ENCODE data around the gene EHF.

EHF gene

GRCh38 chr11:34600339-34601084 is 20.4 kb upstream of the EHF start:
- in situ Hi-C loops (cut with MboI; ENCODE audit: low sequenced_read_pairs) = no loop called here

DNA sequence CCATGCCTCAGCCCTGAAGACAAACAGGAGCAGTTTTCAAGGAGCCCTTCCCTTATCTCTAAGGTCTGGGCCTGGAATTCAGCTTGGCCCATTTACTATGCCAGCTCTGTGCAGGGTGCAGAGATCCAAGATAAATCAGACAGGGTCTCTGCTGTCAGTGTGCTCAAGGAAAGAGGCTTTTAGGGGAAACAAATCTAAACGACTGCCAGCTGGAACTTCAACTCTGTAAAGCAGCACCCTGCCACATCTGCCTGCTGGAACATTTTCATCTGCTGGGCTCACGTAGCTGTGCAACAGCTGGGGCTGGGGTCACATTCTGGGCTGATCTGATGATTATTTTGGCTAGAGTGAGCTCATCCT is 19.8 kb upstream of the EHF start:
- in situ Hi-C loops (cut with MboI; ENCODE audit: low sequenced_read_pairs) = no loop called here

DNA sequence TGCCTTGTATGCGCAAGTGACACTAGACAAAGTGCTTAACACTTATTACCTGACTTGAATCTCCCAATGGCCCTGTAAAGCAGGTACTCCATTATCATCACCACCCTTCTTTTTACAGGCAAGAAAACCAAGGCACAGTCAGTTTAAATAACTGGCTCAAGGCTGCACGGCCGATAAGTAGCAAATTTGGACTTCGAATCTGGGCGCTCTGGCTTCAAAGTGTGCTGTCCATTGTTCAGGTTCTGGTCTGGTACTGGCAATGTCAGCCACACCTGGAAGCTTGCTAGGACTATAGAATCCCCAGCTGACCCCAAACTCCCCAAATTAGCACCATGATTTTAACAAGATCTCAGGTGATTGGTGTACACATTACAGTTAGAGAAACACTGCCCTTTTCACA is 19.3 kb upstream of the EHF start:
- in situ Hi-C loops (cut with MboI; ENCODE audit: low sequenced_read_pairs) = no loop called here

DNA sequence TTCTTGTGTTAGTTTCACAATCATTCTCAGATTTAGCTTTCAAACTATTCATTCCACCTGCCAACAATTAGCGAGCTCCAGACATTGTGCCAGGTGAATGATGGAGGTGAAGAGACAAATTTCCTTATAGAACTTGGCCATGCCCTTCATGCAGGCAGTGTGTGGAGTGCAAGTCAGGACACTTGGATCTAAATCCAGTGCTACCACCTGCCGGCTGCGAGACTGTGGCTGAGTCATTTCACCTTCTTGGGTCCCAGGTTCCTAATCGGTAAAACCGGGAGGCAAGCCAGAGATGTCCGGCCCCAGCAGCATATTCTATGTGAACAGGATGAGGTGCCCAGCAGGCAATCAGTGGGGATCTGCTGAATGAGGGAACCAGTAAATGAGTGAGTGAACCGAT is 18.6 kb upstream of the EHF start:
- in situ Hi-C loops (cut with MboI; ENCODE audit: low sequenced_read_pairs) = no loop called here

DNA sequence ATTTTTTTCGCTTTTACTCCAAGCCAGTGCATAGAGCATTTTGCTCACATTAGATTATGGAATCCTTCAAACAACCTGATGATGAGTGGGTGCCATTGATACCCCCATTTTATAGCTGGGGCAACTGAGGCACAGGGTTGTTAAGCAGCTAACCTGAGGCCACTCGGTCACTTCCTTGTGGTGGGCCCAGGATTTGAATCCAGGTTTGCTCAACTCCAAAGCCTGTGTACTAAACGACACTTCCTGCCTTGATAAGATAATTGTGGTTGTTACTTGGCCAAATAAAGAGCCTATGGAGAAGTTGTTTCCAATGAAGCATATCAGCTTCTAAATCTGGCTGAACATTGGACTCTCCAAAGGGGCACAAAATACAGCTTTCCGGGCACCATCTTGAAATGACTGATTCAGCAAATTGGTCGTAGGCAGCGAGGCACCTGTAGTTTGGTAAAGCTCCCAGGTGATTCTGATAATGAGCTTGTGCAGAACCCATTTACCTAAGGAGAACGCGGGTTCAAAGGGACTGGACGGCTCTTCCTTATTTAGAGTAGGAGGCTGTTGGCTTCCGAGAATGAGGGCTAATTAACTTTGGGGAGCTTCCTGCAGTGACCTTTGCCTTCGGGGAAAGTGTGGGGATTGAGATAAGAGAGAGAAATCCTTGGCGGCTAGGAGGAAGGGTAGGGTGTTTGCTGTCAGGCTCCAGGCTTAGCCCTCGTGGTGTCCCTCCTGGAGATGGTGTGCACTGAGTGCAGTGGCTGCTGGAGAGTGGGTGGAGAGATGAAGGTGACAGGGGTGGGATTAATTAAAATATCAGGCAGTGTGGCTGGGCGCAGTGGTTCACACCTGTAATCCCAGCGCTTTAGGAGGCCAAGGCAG is 17.5 kb upstream of the EHF start:
- in situ Hi-C loops (cut with MboI; ENCODE audit: low sequenced_read_pairs) = no loop called here

DNA sequence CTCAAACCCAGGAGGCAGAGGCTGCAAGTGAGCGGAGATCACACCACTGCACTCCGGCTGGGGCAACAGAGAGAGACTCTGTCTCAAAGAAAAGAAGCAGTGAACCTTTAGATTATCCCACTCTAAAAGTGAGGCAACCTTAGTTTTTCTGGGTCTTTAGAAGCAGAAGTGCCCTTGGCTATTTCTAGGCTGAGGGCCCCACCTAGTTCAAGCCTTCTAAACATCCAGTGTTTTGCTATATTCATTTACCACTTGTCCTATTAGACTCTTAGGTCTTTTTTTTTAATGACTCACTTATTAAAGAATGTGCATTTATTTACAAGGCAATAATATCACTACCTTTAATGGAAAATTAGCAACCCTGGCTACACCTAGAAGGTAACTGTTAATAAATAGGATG is 16.7 kb upstream of the EHF start:
- in situ Hi-C loops (cut with MboI; ENCODE audit: low sequenced_read_pairs) = no loop called here

DNA sequence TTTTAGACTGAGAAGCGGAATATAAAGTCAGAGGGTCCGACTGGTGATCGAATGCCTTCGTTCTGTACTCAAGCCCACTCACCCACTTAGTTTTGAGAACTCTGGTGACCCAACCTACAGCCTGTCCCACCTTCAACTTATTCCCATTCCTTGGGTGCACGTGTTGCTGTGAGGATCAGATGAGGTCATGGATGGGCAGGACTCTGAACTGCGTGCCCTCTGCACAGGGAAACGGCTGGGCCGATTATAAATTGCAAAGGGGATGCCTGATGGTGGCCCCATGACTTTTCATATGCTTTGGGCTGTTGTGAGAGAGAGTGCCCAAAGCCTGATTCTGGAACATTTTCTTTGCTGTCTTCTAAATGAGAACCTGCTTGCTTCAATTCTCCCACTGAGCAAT is 16.0 kb upstream of the EHF start:
- in situ Hi-C loops (cut with MboI; ENCODE audit: low sequenced_read_pairs) = no loop called here

DNA sequence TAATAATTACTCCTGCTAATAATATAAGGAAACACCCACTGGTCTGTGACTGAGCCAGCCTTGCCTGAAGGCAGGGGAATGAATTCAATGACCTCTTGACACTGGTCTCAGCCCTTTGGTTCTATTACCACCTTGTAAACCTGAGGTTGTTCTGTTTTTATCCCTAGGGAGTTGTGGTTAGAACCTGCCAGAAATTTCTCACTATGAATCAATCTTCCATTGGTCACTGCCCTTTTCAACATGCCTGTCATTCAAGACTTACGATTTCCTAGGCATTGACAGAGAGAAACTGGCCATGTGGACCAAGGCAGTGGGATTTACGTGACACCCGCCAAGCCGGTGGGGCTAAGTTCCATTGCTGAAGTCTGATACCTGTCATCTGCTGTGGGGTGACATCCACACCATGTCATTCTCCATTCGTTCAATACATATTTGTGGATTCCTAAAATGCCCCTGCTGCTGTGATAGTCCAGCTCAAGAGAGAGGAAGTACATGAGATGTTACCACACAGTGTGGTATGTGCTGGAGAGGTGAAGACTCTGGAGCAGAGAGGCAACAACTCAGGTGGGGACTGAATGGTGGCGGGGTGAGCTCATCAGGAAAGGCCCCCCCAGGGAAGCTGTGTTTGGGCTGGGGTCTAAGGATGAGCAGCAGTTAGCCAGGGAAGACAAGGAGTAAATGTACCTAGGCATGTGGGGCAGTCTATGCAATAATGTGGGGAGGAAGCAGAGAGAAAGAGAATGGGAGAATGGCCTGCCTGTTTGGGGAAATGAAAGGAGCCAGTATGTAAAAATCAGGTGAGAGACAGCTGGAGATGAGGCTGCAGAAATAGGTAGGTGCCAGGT is 15.2 kb upstream of the EHF start:
- in situ Hi-C loops (cut with MboI; ENCODE audit: low sequenced_read_pairs) = no loop called here

GRCh38 chr11:34606326-34607120 is 14.4 kb upstream of the EHF start:
- in situ Hi-C loops (cut with MboI; ENCODE audit: low sequenced_read_pairs) = no loop called here

DNA sequence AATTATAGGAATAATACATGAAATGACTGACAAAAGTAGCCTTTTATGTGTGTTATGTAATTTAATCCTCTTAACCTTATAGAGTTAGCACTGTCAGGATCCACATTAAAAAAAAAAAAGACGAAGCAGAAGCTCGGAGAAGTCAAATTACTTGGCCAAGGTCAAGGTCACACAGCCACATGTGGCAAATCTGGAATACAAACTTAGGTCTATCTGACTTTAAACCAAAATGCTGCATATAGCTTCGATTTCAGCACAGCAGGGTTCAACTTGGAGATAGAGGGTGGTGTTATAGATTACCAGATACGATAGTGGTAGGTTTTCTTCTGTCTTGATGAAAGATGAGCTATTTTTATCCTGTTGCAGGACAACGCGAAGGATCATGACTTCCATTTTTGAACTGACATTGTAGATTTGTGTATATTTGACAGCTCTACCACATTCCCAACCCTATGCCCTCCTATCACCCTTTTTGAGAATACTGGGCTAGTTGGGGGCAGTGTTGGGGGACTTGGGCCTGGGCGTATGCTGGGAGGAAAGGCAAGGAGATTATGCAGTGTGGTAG is 11.6 kb upstream of the EHF start:
- in situ Hi-C loops (cut with MboI; ENCODE audit: low sequenced_read_pairs) = no loop called here

DNA sequence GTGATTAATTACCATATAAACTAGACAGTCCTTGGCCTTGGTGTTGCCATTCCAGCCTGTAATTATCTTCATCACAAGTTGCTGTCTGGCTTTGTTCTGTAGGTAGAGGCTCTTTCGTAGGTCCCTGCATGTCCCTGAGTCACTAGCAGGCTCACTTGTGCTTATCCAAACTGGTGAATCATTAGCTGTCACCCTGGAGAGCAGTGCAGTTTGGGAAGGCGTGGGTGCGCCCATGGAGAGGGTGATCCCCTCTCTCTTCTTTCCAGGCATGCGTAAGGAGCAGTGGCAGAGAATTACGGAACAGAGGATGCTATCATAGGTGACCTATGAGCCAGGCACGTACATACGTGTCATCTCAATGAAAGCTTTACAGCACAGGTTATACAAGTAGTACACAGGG is 11.0 kb upstream of the EHF start:
- in situ Hi-C loops (cut with MboI; ENCODE audit: low sequenced_read_pairs) = no loop called here

DNA sequence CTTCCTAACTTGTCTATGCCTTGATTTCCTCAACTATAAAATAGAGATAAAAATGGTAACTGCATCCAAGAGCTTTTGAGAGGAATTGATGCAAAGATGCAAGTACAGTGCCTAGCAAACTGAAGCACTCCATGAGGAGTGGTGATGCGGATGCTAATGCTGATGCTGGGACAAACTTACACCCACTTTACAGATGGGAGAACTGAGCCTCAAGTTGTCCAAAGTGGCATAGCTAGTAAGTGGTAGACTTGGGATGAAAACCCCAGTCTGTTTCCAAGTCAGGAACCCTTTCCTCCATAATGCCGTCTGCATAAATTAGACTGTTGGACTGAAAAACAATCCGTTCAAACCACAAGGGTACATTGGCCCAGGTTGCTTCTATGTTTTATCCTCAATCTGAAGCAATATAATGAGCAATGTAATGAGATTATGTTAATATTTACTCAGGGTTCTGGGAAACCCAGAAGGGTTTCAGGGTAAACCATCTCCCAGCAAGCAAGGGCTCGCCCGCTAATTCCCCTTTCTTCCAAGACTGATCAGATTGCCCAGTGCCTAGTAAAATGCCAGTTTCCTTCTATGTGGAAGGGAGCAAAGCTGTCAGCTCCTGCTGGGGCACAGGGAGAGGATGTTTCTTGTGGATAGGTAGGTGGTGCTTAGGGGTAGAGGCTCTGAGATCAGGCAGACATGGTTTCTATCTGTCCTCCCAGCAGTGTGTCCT is 10.4 kb upstream of the EHF start:
- in situ Hi-C loops (cut with MboI; ENCODE audit: low sequenced_read_pairs) = no loop called here

- in situ Hi-C loops (cut with MboI; ENCODE audit: low sequenced_read_pairs) = no loop called here
Observed at GRCh38 chr11:34613015-34613414, 7.9 kb upstream of the EHF start.

- in situ Hi-C loops (cut with MboI; ENCODE audit: low sequenced_read_pairs) = no loop called here
Observed at GRCh38 chr11:34613552-34614056, 7.3 kb upstream of the EHF start.

GRCh38 chr11:34614344-34615104 is 6.4 kb upstream of the EHF start:
- in situ Hi-C loops (cut with MboI; ENCODE audit: low sequenced_read_pairs) = no loop called here

GRCh38 chr11:34616086-34616485 is 4.8 kb upstream of the EHF start:
- in situ Hi-C loops (cut with MboI; ENCODE audit: low sequenced_read_pairs) = no loop called here

GRCh38 chr11:34616830-34617504 is 3.9 kb upstream of the EHF start:
- in situ Hi-C loops (cut with MboI; ENCODE audit: low sequenced_read_pairs) = no loop called here

- in situ Hi-C loops (cut with MboI; ENCODE audit: low sequenced_read_pairs) = no loop called here
Observed at GRCh38 chr11:34618406-34618805, 2.5 kb upstream of the EHF start.
